NCI-H510A treated with DMSO at 0.1 percent for 48 hours (cell line): ENCODE results near the gene LGALS3BP.
"Not testable (repeated sequence)": the region's sequence is repeated elsewhere in the genome, so short reads cannot be mapped to it uniquely, and the experiment has no call there.

Source experiments
- DNase-seq: peaks from one replicate; lab custom pipeline; 2025; lab: John Stamatoyannopoulos, UW

Gene LGALS3BP

DNA sequence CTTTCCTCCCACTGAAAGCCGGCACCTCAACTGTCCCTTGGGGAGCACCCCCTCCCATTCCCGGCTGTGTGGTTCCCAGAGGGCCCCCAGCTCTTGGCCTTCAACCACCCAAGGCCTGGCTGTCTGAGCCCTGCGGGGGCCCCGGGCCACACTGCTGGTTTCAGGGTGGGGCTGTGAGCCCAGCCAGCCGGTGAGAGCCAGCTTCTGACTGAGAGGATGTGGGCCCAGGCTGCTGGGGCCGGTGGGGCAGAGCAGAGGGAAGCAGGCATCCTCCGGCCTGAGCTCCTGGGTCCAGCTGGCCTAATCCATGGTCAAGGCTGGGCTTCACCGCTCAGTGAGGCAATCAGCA is 875 bp upstream of the LGALS3BP start:
- no peak for DNase-seq

GRCh38 chr17:78977997-78978973 is 1.4 kb downstream of the LGALS3BP start:
- peak; percentile 43 for DNase-seq

GRCh38 chr17:78977681-78977943 is 2.1 kb downstream of the LGALS3BP start:
- no peak for DNase-seq

GRCh38 chr17:78976907-78977680 is 2.6 kb downstream of the LGALS3BP start:
- DNase-seq: no peak

- peak; percentile 85 for DNase-seq
Observed at GRCh38 chr17:78974635-78975591, 4.8 kb downstream of the LGALS3BP start.

- DNase-seq: no peak
Observed at GRCh38 chr17:78973792-78974520, 5.8 kb downstream of the LGALS3BP start.

GRCh38 chr17:78973196-78973595 is 6.5 kb downstream of the LGALS3BP start:
- no peak for DNase-seq

- DNase-seq: no peak
Observed at GRCh38 chr17:78972507-78973105, 7.1 kb downstream of the LGALS3BP start.

- DNase-seq: no peak
Observed at GRCh38 chr17:78971756-78972506, 7.8 kb downstream of the LGALS3BP start.

DNA sequence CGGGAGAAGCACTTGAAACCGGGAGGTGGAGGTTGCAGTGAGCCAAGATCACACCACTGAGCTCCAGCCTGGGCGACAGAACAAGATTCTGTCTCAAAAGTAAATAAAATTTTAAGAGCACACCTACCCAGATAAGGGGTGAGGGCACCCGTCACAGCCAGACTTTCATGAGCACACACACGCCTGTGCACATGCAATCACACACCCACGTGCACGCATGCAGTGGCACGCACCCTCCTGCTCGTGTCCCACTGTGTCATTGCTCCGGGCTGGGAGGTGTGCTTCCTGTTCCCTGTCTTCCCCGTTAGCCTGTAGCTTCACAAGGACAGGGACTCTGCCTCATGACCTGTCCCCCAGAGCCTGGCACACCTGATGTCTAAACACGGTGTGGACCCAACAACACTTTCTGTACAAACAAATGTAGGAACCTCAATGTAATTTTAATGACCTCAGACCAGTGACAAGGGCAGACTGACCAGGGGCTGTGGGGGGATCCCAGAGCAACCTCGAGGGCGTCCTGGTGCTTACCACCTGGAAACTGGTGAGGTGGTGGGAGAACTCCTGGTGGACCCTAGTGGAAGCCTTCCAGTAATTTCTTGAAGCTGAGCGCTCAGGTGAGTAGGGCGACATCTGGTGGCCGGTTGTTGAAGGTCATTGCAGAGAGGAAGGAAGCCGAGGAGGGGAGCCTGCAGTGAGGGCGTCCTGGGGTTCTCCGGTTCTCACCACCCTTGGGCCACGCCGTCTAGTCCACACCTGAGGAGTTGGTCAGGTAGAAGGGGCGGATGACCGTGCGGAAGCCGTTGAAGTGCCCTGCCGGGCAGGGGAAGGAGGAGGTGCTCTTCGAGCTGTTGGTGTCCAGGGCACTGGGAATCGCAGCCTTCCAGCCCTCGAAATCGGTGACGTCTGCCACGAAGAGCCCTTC is 8.6 kb downstream of the LGALS3BP start:
- peak; percentile 86 for DNase-seq

DNA sequence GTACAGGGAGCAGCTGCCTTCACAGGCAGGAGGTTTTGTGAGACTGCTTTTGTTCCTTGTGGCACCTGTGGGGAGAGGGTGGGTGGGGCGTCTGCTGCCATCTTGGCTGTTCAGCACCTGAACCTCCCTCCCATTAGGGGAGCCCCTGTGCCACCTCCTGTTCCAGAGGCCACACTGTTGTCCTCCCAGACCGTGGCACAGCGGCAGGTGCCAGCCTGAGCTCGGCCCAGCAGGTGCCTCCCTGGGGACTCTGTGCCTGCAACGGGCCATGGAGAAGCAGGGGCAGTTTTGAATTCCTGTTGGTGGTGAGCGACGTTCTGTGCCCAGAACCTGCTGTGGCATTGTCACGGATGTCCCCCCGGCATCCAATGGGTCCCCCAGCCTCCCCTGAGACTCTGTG is 9.9 kb downstream of the LGALS3BP start:
- DNase-seq: no peak

DNA sequence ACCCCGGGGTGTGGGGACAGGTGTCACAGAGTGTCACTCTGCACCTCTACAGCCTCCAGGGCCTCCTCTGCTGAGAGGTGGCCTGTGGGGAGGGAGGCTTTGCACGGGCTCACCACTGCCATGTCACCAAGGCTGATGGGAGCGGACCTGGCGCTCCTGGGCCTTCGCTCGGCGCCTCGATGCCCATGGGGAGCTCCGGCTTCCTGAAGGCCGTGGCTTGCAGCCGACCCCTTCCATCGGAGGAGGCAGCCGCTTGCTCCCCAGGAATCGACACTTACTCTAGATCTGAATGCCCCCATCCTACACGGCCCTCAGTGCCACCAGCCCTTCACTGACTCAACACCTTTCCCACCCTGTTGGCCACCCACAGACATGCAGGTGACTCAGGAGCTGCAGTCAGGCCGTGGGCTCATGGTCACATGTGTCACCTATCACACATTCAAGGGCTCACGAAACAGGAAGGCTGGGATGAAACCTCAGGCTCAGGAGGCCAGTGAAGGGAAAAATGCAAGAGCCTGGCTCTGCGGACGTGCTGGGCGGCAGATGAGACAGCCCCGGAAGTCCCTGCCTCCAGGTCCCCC is 11.9 kb downstream of the LGALS3BP start:
- no peak for DNase-seq

- no peak for DNase-seq
Observed at GRCh38 chr17:78966910-78967600, 12.7 kb downstream of the LGALS3BP start.

GRCh38 chr17:78966123-78966813 is 13.5 kb downstream of the LGALS3BP start:
- no peak for DNase-seq

DNA sequence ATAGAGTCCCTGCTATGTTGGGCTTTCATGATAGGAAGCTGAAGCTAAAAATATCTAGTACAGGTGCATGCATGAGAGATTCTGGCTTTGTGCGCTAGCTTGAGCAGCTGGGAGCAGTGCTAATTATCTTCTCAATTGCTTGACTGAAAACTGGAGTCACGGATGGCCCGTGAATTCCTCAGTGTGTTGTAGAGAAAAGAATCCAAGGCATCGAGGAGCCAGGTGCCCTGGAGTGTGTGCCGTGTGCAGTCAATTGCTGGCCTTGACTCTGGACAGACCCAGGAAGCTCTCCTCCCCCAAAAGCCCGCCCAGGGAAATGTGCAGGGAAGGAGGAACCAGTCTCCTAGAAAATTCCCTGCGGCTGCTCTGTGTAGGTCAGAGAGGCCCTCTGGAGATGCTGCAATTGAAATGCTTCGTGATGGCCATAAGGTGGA is 14.2 kb downstream of the LGALS3BP start:
- peak; percentile 62 for DNase-seq

GRCh38 chr17:78963378-78963777 is 16.3 kb downstream of the LGALS3BP start:
- DNase-seq: no peak

DNA sequence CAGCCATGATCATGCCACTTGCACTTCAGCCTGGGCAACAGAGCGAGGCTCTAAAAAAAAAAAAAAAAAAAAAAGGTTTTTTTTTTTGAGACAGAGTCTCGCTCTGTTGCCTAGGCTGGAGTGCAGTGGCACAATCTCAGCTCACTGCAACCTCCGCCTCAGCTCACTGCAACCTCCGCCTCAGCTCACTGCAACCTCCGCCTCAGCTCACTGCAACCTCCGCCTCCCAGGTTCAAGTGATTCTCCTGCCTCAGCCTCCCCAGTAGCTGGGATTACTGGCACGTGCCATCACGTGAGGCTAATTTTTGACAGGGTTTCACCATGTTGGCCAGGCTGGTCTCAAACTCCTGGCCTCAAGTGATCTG is 16.8 kb downstream of the LGALS3BP start:
- DNase-seq: not testable (repeated sequence)
